ENCODE data around the gene SPDYE16.
"Not testable (repeated sequence)": the region's sequence is repeated elsewhere in the genome, so short reads cannot be mapped to it uniquely, and the experiment has no call there.

SPDYE16 gene, protein sequence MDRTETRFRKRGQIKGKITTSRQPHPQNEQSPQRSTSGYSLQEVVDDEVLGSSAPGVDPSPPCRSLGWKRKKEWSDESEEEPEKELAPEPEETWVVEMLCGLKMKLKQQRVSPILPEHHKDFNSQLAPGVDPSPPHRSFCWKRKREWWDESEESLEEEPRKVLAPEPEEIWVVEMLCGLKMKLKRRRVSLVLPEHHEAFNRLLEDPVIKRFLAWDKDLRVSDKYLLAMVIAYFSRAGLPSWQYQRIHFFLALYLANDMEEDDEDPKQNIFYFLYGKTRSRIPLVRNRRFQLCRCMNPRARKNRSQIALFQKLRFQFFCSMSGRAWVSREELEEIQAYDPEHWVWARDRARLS

GRCh38 chr7:76543197-76543596, at the start of gene SPDYE16:
SPDYE16 (minus strand) TSS chr7:76543297; CDS start chr7:76541459, 1,838 bp downstream.
- not testable (repeated sequence) for DNase-seq

DNA sequence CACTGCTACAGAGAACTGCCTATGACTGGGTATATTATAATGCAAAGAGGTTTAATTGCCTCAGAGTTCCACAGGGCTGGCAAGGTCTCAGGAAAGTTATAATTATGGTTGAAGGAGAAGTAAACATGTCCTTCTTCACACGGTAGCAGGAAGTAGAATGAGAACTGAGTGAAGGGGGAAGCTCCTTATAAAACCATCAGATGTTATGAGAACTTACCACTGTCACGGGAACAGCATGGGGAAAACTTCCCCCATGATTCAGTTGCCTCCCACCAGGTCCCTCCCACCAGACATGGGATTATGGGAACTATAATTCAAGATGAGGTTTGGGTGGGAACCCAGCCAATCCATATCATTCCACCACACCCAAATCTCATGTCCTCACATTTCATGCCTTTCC, 49.6 kb upstream of the SPDYE16 start:
- not testable (repeated sequence) for DNase-seq

DNA sequence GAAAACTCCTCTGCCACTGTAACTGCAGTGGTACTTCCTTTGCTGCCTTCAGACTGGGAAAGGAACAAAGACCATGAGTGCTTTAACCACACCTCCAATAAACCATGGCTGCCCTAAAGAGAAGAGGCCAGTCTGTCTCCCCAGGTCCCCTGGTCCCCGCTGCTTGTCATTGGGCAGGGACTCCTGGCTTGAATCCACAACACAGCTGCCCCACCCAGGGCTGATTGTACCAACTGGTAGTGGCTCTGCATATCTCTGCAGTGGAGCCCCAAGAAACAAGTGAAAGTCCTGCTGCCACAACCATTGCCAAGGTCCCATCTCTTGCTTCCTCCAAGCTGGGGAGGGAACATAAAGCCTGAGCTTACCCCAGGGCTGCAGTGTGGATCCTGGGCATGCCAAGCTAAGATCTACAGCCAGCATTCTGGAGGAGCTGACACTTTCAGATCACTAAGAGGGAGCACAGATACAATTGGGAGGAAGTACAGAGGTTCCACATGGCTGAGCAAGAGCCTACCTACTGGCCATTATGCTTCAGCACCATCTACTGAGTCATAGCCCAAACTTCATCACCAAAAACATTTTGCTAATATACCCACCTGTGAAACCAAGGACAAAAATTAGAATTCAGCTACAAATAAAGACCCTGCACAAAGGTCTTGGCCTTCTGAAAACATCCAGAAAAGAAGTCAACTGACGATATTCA, 48.7 kb upstream of the SPDYE16 start:
- not testable (repeated sequence) for DNase-seq

GRCh38 chr7:76591033-76591432, 47.9 kb upstream of the SPDYE16 start:
- DNase-seq, result not testable (repeated sequence)

GRCh38 chr7:76588586-76588985, 45.5 kb upstream of the SPDYE16 start:
- not testable (repeated sequence) for DNase-seq

DNA sequence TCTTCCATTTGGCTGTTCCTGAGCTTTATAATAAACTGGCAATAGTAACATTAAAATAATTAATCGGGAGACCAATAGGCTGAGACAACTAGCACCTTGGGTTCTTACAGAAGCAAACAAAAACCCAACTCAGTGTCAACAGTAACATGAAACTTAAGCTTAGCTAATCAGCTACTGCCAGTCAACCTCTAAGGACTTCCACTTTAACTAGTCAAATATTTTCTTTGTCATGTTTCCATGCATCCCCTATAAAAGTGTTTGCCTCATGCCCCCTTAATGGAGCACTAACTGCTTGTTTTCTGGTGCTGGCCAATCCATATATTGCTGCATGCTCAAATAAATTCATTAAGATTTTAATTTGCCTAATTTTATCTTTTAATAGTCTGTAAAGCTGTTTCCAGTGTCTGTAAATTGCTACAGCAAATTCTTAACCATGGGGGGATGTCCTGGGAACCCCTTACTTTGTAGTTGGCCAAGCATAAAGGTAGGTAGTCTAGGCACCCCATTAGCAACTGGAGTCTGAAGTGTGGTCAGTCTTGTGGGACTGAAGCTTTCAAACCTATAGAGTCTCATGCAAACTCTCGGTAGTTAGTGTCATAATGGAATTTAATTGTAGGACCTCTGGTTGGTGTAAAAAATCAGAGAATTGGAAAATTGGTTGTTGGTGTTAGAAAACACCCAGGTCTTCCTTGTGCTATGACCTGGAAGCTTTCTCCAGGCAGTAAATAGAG, 43.7 kb upstream of the SPDYE16 start:
- not testable (repeated sequence) for DNase-seq

- DNase-seq, result not testable (repeated sequence)
These were observed 40.7 kb upstream of the SPDYE16 start for GRCh38 chr7:76583636-76584281.

DNA sequence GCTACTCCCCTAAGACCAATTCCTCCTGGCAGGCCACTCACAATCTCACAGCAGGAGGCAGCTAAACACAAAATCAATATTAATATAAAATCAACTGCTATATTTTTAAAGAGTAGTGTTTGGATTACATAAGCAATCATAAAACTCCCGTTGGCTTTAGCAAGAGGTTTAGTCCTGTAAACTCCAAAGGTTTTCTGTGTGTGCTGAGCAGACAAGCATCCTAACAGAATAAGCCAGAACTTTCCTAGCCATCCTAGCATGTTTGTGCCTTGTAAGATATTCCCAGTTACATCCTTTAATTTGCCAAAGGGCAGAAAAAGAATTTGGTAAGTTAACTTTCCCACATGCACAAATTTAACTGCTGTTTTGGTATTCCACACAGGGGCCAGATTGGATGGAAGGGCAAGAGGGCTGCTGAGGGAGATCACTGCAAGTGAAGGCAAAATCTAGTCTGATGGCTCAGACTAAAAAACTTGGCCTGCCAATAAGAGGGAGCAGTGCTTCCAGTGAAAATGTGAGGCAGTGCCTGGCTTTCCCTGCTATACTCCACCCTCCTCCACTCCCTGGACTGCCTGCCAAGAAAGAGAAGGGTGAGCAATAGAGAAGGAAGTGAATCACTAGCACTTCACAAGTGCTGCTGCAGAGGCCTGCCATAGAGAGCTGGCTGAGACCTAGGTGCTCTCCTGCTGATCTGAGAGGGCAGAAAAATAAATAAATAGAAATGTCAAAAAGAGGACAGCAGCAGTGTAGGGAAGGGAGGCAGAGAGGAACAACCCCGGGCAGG, 39.9 kb upstream of the SPDYE16 start:
- DNase-seq, result not testable (repeated sequence)

DNA sequence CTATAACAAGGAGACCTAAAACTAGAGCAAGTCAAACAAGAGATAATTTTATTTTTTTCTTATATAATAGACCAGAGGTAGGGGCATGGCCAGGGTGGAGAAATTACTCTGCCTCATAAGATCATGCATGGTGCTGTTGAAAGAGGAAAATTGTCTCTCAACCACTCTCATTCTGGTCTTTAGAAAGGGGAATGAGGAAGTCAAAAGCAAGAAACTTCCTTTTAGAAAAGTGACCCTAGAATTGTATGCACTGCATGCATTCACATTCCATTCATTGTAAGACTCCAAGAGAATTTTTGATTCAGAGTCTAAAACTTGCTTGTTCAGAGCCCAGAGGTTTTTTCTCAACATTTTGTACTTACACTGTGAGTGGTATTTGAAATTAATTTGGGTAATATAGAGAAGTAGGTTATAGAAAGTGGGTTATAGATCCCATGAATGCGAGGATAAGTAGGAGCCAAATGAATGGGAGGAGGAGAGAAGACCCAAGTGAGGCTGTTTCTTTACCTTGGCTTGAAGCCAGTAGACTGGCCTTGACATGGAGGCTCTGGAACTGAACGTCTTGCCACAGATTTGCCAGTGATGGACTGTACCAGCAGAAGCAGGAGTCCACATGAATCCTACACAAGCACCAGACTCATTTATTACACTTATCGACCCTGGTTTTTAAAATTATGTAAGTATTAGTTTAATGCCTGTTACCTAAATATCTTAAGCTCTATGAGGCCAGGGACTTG, 33.0 kb upstream of the SPDYE16 start:
- not testable (repeated sequence) for DNase-seq

DNA sequence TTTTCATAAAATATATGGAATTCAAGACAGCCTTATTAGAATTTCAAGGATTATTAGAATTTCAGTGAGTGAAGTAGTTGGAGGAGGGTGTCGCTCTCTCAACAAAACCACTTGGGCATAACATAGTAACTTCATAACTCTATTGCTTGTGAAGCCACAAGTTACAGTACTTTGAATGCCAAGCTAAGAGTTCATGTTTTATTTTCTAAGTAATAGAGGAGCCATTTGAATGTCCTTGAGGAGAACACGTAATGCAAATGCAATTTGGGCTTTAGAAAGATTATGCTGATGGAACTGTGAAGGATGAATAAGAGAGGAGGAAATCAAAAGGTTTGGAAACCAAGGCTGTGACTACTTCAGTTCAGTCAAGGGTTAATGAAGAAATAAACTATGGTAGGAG, 32.3 kb upstream of the SPDYE16 start:
- not testable (repeated sequence) for DNase-seq

DNA sequence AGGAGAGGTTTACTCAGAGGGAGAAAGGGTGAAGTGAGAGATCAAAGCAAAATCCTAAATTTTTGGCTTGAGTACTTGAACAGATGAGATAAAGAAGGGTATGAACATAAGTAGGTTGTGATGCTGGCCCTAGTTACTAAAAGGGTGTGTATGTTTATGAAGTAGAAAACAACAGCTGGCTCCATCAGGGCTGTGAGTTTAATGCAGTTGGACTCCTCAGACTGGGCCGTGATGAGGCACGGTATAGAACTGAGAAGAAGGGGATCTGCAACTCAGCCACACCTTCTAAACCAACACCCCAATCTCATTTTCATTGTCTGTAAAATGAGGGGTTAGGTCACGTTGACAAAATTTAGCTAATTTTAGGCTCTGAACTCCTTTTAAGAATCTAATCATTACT, 29.2 kb upstream of the SPDYE16 start:
- DNase-seq, result not testable (repeated sequence)

DNA sequence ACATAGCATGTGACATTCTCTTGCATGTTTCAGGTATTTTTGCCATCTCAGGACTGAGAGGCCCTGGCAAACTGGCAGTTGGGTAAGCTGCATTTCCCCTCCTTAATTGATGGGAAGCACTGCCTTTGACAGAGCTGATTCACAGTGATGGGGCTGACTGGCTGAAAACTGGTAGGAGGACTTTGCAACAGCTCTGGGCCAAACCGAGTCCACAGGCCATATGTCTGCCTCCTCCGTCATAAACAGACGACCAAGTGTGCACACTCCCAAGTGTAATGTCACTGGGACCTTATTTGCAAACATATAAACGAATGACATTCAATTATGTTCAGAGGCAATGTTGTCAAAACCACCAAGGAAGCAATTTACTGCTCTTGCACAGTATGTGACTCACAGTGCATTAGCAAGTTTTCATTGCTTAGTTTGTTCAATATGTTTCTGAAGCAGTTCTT, 27.3 kb upstream of the SPDYE16 start:
- not testable (repeated sequence) for DNase-seq

- DNase-seq, result not testable (repeated sequence)
These were observed 25.6 kb upstream of the SPDYE16 start for GRCh38 chr7:76568742-76569141.

- DNase-seq, result not testable (repeated sequence)
These were observed 24.7 kb upstream of the SPDYE16 start for GRCh38 chr7:76567753-76568152.

- DNase-seq, result not testable (repeated sequence)
These were observed 24.2 kb upstream of the SPDYE16 start for GRCh38 chr7:76567311-76567710.

DNA sequence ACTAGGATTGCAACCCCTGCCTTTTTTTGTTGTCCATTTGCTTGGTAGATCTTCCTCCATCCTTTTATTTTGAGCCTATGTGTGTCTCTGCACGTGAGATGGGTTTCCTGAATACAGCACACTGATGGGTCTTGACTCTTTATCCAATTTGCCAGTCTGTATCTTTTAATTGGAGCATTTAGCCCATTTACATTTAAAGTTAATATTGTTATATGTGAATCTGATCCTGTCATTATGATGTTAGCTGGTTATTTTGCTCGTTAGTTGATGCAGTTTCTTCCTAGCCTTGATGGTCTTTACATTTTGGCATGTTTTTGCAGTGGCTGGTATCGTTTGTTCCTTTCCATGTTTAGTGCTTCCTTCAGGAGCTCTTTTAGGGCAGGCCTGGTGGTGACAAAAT, 21.9 kb upstream of the SPDYE16 start:
- DNase-seq, result not testable (repeated sequence)

- not testable (repeated sequence) for DNase-seq
These were observed 18.2 kb upstream of the SPDYE16 start for GRCh38 chr7:76561342-76561741.

- not testable (repeated sequence) for DNase-seq
These were observed 17.1 kb upstream of the SPDYE16 start for GRCh38 chr7:76560157-76560556.

GRCh38 chr7:76559685-76560084, 16.6 kb upstream of the SPDYE16 start:
- not testable (repeated sequence) for DNase-seq

DNA sequence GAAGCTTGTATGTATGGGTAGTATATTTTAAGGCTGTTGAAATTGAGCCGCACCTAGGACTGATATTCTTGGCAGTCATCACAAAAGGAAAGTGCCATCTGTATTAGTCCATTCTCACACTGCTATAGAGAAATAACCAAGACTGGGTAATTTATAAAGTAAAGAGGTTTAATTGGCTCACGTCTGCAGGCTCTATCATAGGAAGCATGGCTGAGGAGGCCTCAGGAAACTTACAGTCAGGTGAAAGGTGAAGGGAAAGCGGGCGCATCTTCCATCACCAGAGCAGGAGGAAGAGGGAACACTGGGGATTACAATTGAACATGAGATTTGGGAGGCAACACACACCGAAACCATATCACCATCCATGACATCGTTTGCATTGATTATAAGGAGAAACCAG, 8.9 kb upstream of the SPDYE16 start:
- DNase-seq, result not testable (repeated sequence)

GRCh38 chr7:76549855-76550248, 6.8 kb upstream of the SPDYE16 start:
- not testable (repeated sequence) for DNase-seq
